Ecto neural progenitor cell (in vitro differentiated cells): ENCODE results near the gene ESPL1.
"Not testable (repeated sequence)": the region's sequence is repeated elsewhere in the genome, so short reads cannot be mapped to it uniquely, and the experiment has no call there.

Source experiments
- DNase-seq: peaks from one replicate; pipeline ENCODE4 v3.0.0-alpha.2; 2018; ENCODE audit warnings: low spot score

Gene ESPL1

GRCh38 chr12:53299101-53299453 is 31.0 kb downstream of the ESPL1 start:
- no peak for DNase-seq

- DNase-seq, result peak; percentile 96
These were observed 31.5 kb downstream of the ESPL1 start, which contains the start of gene MYG1 for GRCh38 chr12:53299454-53300180. MYG1 (plus strand) TSS chr12:53299695; CDS start chr12:53299738, 43 bp downstream.

GRCh38 chr12:53300187-53300586 is 32.1 kb downstream of the ESPL1 start:
- no peak for DNase-seq

- DNase-seq, result no peak
These were observed 34.8 kb downstream of the ESPL1 start for GRCh38 chr12:53302903-53303302.

- no peak for DNase-seq
These were observed 38.7 kb downstream of the ESPL1 start for GRCh38 chr12:53306826-53307225.

- no peak for DNase-seq
These were observed 40.2 kb downstream of the ESPL1 start for GRCh38 chr12:53308276-53308675.

GRCh38 chr12:53313996-53314395 is 45.9 kb downstream of the ESPL1 start:
- no peak for DNase-seq

GRCh38 chr12:53320352-53321195 is 52.5 kb downstream of the ESPL1 start:
- DNase-seq, result no peak

GRCh38 chr12:53324113-53324778 is 56.1 kb downstream of the ESPL1 start:
- peak; percentile 76 for DNase-seq

- peak; percentile 92 for DNase-seq
These were observed 56.8 kb downstream of the ESPL1 start for GRCh38 chr12:53324779-53325510.

GRCh38 chr12:53325511-53326061 is 57.5 kb downstream of the ESPL1 start:
- DNase-seq, result peak; percentile 80

GRCh38 chr12:53326460-53327185 is 58.5 kb downstream of the ESPL1 start:
- no peak for DNase-seq

GRCh38 chr12:53327435-53328042 is 59.4 kb downstream of the ESPL1 start:
- no peak for DNase-seq

- peak; percentile 79 for DNase-seq
These were observed 59.9 kb downstream of the ESPL1 start for GRCh38 chr12:53328043-53328435.

GRCh38 chr12:53330671-53331070 is 62.6 kb downstream of the ESPL1 start:
- no peak for DNase-seq

- DNase-seq, result not testable (repeated sequence)
These were observed 64.2 kb downstream of the ESPL1 start for GRCh38 chr12:53332339-53332738.

GRCh38 chr12:53332744-53333143 is 64.6 kb downstream of the ESPL1 start:
- DNase-seq, result no peak

GRCh38 chr12:53333289-53333688 is 65.2 kb downstream of the ESPL1 start:
- no peak for DNase-seq

- DNase-seq, result no peak
These were observed 65.7 kb downstream of the ESPL1 start for GRCh38 chr12:53333845-53334244.

GRCh38 chr12:53334822-53335221 is 66.7 kb downstream of the ESPL1 start:
- DNase-seq, result no peak
